DND-41 (cell line): ENCODE measurements around the gene MTA1.

ENCODE experiments used
- ATAC-seq: fragments of 200-7000 bp; cut with Tn5 transposase; 3 replicates; pipeline ENCODE4 v1.9.1; 2021; ENCODE audit warnings: low read depth; ENCODE audit not compliant: insufficient read depth
- DNase-seq: peaks from one replicate; pipeline ENCODE4 v3.0.0-alpha.2; 2020
- H2AFZ ChIP-seq: 2 replicates; pipeline ENCODE4 v1.6.0; 2012; ENCODE audit warnings: low read depth, low read length
- H3K27ac ChIP-seq: 2 replicates; pipeline ENCODE4 v1.5.1; 2012; ENCODE audit warnings: low read length, inconsistent platforms
- H3K27me3 ChIP-seq: fragments of 200-600 bp; sonication (generic); 2 replicates; pipeline ENCODE4 v1.6.0; 2012; ENCODE audit warnings: low read length, mild to moderate bottlenecking, inconsistent platforms; ENCODE audit not compliant: insufficient read depth, poor library complexity
- H3K36me3 ChIP-seq: 2 replicates; pipeline ENCODE4 v1.5.1; 2012; ENCODE audit warnings: low read length, inconsistent platforms; ENCODE audit not compliant: insufficient read depth
- H3K4me1 ChIP-seq: 2 replicates; pipeline ENCODE4 v1.5.1; 2012; ENCODE audit warnings: mild to moderate bottlenecking, low read length; ENCODE audit not compliant: insufficient read depth
- H3K4me2 ChIP-seq: 2 replicates; pipeline ENCODE4 v1.6.0; 2012; ENCODE audit warnings: mild to moderate bottlenecking, moderate library complexity, low read length, inconsistent platforms; ENCODE audit not compliant: insufficient read depth
- H3K4me3 ChIP-seq, 2 experiments: fragments of 200-600 bp in 1 of 2; shearing (Covaris generic) in 1 of 2; 2 replicates each; pipeline ENCODE4 v1.5.1; 2012 to 2016; ENCODE audit warnings: inconsistent platforms in 2 of 2, low read length in 2 of 2, mild to moderate bottlenecking in 2 of 2, low read depth in 1 of 2, moderate library complexity in 1 of 2
- H3K79me2 ChIP-seq: 2 replicates; pipeline ENCODE4 v1.6.0; 2012; ENCODE audit warnings: low read length, inconsistent platforms; ENCODE audit not compliant: insufficient read depth
- H3K9ac ChIP-seq: 2 replicates; pipeline ENCODE4 v1.6.0; 2012; ENCODE audit warnings: low read depth, mild to moderate bottlenecking, inconsistent platforms, low read length, moderate library complexity
- H3K9me3 ChIP-seq: 2 replicates; pipeline ENCODE4 v1.5.1; 2012; ENCODE audit warnings: low read length, moderate library complexity, mild to moderate bottlenecking, inconsistent platforms; ENCODE audit not compliant: insufficient read depth, severe bottlenecking
- H4K20me1 ChIP-seq: 2 replicates; pipeline ENCODE4 v1.6.0; 2012; ENCODE audit warnings: low read length; ENCODE audit not compliant: insufficient read depth
- EZH2 ChIP-seq: IDR thresholded peaks from 3 replicates; pipeline ENCODE4 v1.6.1; 2012; ENCODE audit warnings: borderline replicate concordance, low read depth, mild to moderate bottlenecking, moderate library complexity, low read length, inconsistent platforms; ENCODE audit not compliant: severe bottlenecking
- TF ChIP-seq, protein P1 (sequence below): IDR thresholded peaks from 2 replicates; pipeline ENCODE4 v1.5.1; 2012; ENCODE audit warnings: borderline replicate concordance, low read length, moderate library complexity, mild to moderate bottlenecking; ENCODE audit not compliant: poor library complexity, severe bottlenecking; ENCODE audit errors: extremely low read depth

The MTA1 gene

DNA sequence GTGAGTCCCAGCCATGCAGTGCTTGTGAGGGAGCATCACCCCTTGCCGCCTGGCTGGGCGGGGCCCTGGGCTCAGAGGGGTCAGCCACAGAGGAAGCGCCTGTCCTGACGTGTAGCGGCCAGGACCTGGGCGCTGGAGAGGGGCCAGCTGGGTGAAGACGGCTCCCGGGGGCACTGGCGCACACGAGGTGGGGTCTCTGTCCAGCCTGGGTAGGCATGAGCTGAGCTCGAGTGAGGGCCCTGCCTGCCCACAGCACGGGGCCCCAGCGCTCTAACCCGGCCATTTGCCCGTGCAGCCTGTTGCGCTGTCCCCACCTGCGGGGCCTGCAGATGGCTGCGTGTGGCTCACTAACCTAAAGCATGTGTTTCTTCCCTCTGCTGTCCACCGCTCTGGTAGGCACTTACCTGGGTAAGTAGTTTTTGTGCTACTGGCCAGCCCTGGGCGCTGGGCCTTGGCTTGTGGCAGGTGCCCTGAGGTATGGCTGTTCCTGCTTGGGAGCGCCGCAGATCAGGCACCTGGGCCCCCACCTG lies 48.4 kb downstream of the MTA1 start:
- H3K36me3 ChIP-seq = peaks cover 67% of the 10 kb centered on the region
- H3K4me1 ChIP-seq = no peaks in the 10 kb centered on the region
- H3K79me2 ChIP-seq = no peaks in the 10 kb centered on the region
- H2AFZ ChIP-seq = no peak overlapping the region
- ATAC-seq (no peak), DNase-seq (no peak)
- H3K4me2 ChIP-seq = no peak overlapping the region
- no peak overlapping the region for H3K4me3 ChIP-seq
- no peak overlapping the region for H3K27ac ChIP-seq
- H3K27me3 ChIP-seq = no peaks in the 10 kb centered on the region
- TF ChIP-seq, protein P1, sequence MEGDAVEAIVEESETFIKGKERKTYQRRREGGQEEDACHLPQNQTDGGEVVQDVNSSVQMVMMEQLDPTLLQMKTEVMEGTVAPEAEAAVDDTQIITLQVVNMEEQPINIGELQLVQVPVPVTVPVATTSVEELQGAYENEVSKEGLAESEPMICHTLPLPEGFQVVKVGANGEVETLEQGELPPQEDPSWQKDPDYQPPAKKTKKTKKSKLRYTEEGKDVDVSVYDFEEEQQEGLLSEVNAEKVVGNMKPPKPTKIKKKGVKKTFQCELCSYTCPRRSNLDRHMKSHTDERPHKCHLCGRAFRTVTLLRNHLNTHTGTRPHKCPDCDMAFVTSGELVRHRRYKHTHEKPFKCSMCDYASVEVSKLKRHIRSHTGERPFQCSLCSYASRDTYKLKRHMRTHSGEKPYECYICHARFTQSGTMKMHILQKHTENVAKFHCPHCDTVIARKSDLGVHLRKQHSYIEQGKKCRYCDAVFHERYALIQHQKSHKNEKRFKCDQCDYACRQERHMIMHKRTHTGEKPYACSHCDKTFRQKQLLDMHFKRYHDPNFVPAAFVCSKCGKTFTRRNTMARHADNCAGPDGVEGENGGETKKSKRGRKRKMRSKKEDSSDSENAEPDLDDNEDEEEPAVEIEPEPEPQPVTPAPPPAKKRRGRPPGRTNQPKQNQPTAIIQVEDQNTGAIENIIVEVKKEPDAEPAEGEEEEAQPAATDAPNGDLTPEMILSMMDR = no peak
- no peak for TF ChIP-seq EZH2
- no peak overlapping the region for H3K9ac ChIP-seq
- no peaks in the 10 kb centered on the region for H3K9me3 ChIP-seq
- peaks cover 45% of the 10 kb centered on the region for H4K20me1 ChIP-seq

DNA sequence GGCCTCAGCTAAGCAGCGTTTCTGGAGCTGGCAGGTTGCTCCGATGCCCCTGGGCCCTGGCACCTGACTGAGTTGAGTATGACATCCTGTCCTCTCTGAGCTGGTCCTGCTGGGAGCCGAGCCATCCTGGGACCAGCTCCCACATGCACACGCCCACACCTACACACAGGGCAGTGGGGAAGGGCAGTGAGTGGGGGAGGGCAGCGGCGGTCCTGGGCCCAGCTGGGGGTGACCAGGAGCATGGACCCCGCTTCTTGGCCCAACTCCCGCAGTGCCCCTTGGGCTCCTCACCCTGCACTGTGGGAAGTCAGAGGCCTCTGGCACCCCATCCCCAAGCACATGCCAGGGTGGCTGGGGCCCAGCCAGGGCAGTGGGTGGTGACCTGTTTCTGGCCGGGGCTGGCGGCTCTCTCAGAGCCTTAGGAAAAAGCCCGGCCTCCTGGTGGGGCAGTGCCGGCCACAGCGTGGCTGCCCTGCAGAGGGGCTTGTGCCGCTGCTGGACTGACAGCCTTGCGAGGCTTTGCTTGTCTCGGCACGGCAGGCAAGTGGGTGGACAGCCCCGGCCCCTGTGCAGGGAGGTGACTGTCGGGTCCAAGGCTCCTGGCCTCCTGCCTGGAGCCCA lies 49.1 kb downstream of the MTA1 start:
- Histone ChIP-seq H4K20me1 (peaks cover 49% of the 10 kb centered on the region), H3K27me3 (no peaks in the 10 kb centered on the region), H3K36me3 (peaks cover 60% of the 10 kb centered on the region), H2AFZ (no peak overlapping the region), H3K4me3 (no peak overlapping the region), H3K27ac (no peak overlapping the region), H3K9ac (no peak overlapping the region), H3K4me2 (no peak overlapping the region), H3K9me3 (no peaks in the 10 kb centered on the region), H3K4me1 (peaks cover 5% of the 10 kb centered on the region), H3K79me2 (no peaks in the 10 kb centered on the region)
- DNase-seq (no peak), ATAC-seq (no peak)
- no peak for TF ChIP-seq EZH2
- TF ChIP-seq, protein P1 = no peak

DNA sequence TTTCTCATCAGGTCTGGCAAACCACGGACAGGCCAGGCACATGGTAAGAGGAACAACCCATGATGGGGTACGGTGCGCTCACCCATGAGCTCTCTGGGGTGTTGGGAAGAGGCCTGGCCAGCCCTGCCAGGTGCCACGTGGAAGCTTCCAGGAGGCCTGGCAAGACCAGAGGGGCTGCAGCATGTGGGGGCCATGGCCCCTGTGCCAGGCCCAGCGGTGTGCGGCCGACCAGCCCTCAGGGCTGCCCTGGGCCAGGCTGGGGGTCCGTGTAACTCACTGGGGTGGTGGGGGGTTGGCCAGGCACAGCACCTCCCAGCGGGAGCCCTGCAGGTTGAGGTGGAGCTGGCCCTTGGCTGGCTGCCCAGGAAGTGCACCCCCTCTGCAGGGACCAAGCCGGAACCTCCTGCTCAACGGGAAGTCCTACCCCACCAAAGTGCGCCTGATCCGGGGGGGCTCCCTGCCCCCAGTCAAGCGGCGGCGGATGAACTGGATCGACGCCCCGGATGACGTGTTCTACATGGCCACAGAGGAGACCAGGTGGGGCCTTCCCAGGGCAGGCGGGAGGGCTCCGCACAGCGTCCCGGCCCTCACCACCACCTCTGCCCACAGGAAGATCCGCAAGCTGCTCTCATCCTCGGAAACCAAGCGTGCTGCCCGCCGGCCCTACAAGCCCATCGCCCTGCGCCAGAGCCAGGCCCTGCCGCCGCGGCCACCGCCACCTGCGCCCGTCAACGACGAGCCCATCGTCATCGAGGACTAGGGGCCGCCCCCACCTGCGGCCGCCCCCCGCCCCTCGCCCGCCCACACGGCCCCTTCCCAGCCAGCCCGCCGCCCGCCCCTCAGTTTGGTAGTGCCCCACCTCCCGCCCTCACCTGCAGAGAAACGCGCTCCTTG lies 50.1 kb downstream of the MTA1 start:
- Histone ChIP-seq H4K20me1 (peaks cover 51% of the 10 kb centered on the region), H3K79me2 (no peaks in the 10 kb centered on the region), H3K27me3 (no peaks in the 10 kb centered on the region), H3K4me3 (no peak overlapping the region), H3K4me1 (peaks cover 12% of the 10 kb centered on the region), H3K36me3 (peaks cover 51% of the 10 kb centered on the region), H3K9ac (no peak overlapping the region), H3K27ac (no peak overlapping the region), H3K4me2 (no peak overlapping the region), H3K9me3 (no peaks in the 10 kb centered on the region), H2AFZ (no peak overlapping the region)
- ATAC-seq (no peak), DNase-seq (no peak)
- TF ChIP-seq, protein P1 = no peak
- no peak for TF ChIP-seq EZH2
